CD1c-positive myeloid dendritic cell (primary cell): ENCODE measurements around the gene MTMR11.
"Not testable (repeated sequence)": the region's sequence is repeated elsewhere in the genome, so short reads cannot be mapped to it uniquely, and the experiment has no call there.

ENCODE experiments used
- DNase-seq: peaks from one replicate; pipeline ENCODE4 v3.0.0-alpha.2; 2016; ENCODE audit errors: extremely low spot score

Gene MTMR11

GRCh38 chr1:149936170-149936991 is at the start of gene MTMR11:
Gene MTMR11, minus strand, starts transcription at chr1:149936879. Its CDS starts 232 bp downstream, at chr1:149936647.
- DNase-seq: no peak

- DNase-seq: no peak
Observed at GRCh38 chr1:149979972-149980540, 43.4 kb upstream of the MTMR11 start.

GRCh38 chr1:149979245-149979971 is 42.7 kb upstream of the MTMR11 start:
- no peak for DNase-seq

- DNase-seq: no peak
Observed at GRCh38 chr1:149978547-149979023, 41.9 kb upstream of the MTMR11 start.

- no peak for DNase-seq
Observed at GRCh38 chr1:149977345-149977744, 40.7 kb upstream of the MTMR11 start.

GRCh38 chr1:149972547-149972946 is 35.9 kb upstream of the MTMR11 start:
- no peak for DNase-seq

- peak; percentile 71 for DNase-seq
Observed at GRCh38 chr1:149967646-149968045, 31.0 kb upstream of the MTMR11 start.

- DNase-seq: no peak
Observed at GRCh38 chr1:149967041-149967440, 30.4 kb upstream of the MTMR11 start.

GRCh38 chr1:149966405-149966804 is 29.7 kb upstream of the MTMR11 start:
- DNase-seq: no peak

- no peak for DNase-seq
Observed at GRCh38 chr1:149965440-149965839, 28.8 kb upstream of the MTMR11 start.

GRCh38 chr1:149963358-149963757 is 26.7 kb upstream of the MTMR11 start:
- DNase-seq: no peak

GRCh38 chr1:149962736-149963135 is 26.1 kb upstream of the MTMR11 start:
- no peak for DNase-seq

GRCh38 chr1:149962039-149962647 is 25.5 kb upstream of the MTMR11 start:
- DNase-seq: peak; percentile 87

- DNase-seq: not testable (repeated sequence)
Observed at GRCh38 chr1:149957548-149957947, 20.9 kb upstream of the MTMR11 start.

- no peak for DNase-seq
Observed at GRCh38 chr1:149949911-149950310, 13.2 kb upstream of the MTMR11 start.

GRCh38 chr1:149945206-149945605 is 8.5 kb upstream of the MTMR11 start:
- DNase-seq: no peak

GRCh38 chr1:149942885-149943284 is 6.2 kb upstream of the MTMR11 start:
- no peak for DNase-seq

- DNase-seq: no peak
Observed at GRCh38 chr1:149942207-149942606, 5.5 kb upstream of the MTMR11 start.

GRCh38 chr1:149940427-149940826 is 3.7 kb upstream of the MTMR11 start:
- DNase-seq: no peak

GRCh38 chr1:149938668-149939003 is 2.0 kb upstream of the MTMR11 start:
- DNase-seq: not testable (repeated sequence)

- no peak for DNase-seq
Observed at GRCh38 chr1:149937759-149938158, 1.1 kb upstream of the MTMR11 start.

- DNase-seq: no peak
Observed at GRCh38 chr1:149936992-149937705, 470 bp upstream of the MTMR11 start.
